Measurements from ENCODE around the gene VAT1L.

GRCh38 chr16:77993111-77993985, 205.0 kb downstream of the VAT1L start:
- TF ChIP-seq CTCF (IDR thresholded peaks at IDR 0.05) (no peak), POLR2A (IDR thresholded peaks at IDR 0.05) (no peak)
